ENCODE measurements around the gene KRTAP5-7. TPM values are rescaled to one million over a fixed set of nuclear protein-coding genes. Genes with fewer than 3 reads are reported as not detected.
"Not testable (repeated sequence)": the region's sequence is repeated elsewhere in the genome, so short reads cannot be mapped to it uniquely, and the experiment has no call there.

The KRTAP5-7 gene
- total RNA-seq, 6 experiments from 2014 or later: not detected

- DNase-seq: no peak
- no peaks in the 10 kb centered on the region for H3K9me3 Mint-ChIP-seq
- no peak for TF ChIP-seq CTCF (IDR thresholded peaks at IDR 0.05)
- no peak overlapping the region for H3K27ac Mint-ChIP-seq
- H3K36me3 Mint-ChIP-seq (ENCODE audit: low read depth): no peaks in the 10 kb centered on the region
- peaks cover 30% of the 10 kb centered on the region for H3K27me3 Mint-ChIP-seq (ENCODE audit: insufficient read depth)
- no peak overlapping the region for H3K4me3 Mint-ChIP-seq
- H3K4me1 Mint-ChIP-seq (ENCODE audit: low read depth): no peaks in the 10 kb centered on the region
Observed at GRCh38 chr11:71538666-71538990, 11.6 kb downstream of the KRTAP5-7 start.

GRCh38 chr11:71539017-71539416 is 11.9 kb downstream of the KRTAP5-7 start:
- no peaks in the 10 kb centered on the region for H3K9me3 Mint-ChIP-seq
- H3K27me3 Mint-ChIP-seq (ENCODE audit: insufficient read depth): peaks cover 31% of the 10 kb centered on the region
- H3K4me1 Mint-ChIP-seq (ENCODE audit: low read depth): no peaks in the 10 kb centered on the region
- no peak overlapping the region for H3K4me3 Mint-ChIP-seq
- TF ChIP-seq CTCF (IDR thresholded peaks at IDR 0.05): no peak
- no peaks in the 10 kb centered on the region for H3K36me3 Mint-ChIP-seq (ENCODE audit: low read depth)
- H3K27ac Mint-ChIP-seq: no peak overlapping the region
- DNase-seq: no peak

GRCh38 chr11:71539971-71540370 is 12.9 kb downstream of the KRTAP5-7 start:
- H3K4me3 Mint-ChIP-seq; H3K27ac Mint-ChIP-seq; DNase-seq; H3K36me3 Mint-ChIP-seq (ENCODE audit: low read depth); H3K9me3 Mint-ChIP-seq; H3K4me1 Mint-ChIP-seq (ENCODE audit: low read depth): not testable (repeated sequence)
- peaks cover 31% of the 10 kb centered on the region for H3K27me3 Mint-ChIP-seq (ENCODE audit: insufficient read depth)

GRCh38 chr11:71540521-71541304 is 13.6 kb downstream of the KRTAP5-7 start:
- H3K27ac Mint-ChIP-seq; H3K36me3 Mint-ChIP-seq (ENCODE audit: low read depth); H3K4me3 Mint-ChIP-seq; DNase-seq; H3K4me1 Mint-ChIP-seq (ENCODE audit: low read depth); H3K9me3 Mint-ChIP-seq: not testable (repeated sequence)
- H3K27me3 Mint-ChIP-seq (ENCODE audit: insufficient read depth): peaks cover 32% of the 10 kb centered on the region

GRCh38 chr11:71542382-71542781 is 15.3 kb downstream of the KRTAP5-7 start:
- no peak overlapping the region for H3K4me3 Mint-ChIP-seq
- no peak for DNase-seq
- TF ChIP-seq CTCF (IDR thresholded peaks at IDR 0.05): no peak
- no peaks in the 10 kb centered on the region for H3K4me1 Mint-ChIP-seq (ENCODE audit: low read depth)
- no peak overlapping the region for H3K27ac Mint-ChIP-seq
- H3K27me3 Mint-ChIP-seq (ENCODE audit: insufficient read depth): peaks cover 27% of the 10 kb centered on the region
- H3K36me3 Mint-ChIP-seq (ENCODE audit: low read depth): no peaks in the 10 kb centered on the region
- H3K9me3 Mint-ChIP-seq: no peaks in the 10 kb centered on the region; the same call in 1 of the 2 replicates

GRCh38 chr11:71542879-71543777 is 16.1 kb downstream of the KRTAP5-7 start:
- H3K27ac Mint-ChIP-seq: no peak overlapping the region
- TF ChIP-seq CTCF (IDR thresholded peaks at IDR 0.05): no peak
- H3K27me3 Mint-ChIP-seq (ENCODE audit: insufficient read depth): peaks cover 28% of the 10 kb centered on the region
- no peak for DNase-seq
- no peaks in the 10 kb centered on the region; the same call in 1 of the 2 replicates for H3K9me3 Mint-ChIP-seq
- no peaks in the 10 kb centered on the region for H3K36me3 Mint-ChIP-seq (ENCODE audit: low read depth)
- no peaks in the 10 kb centered on the region for H3K4me1 Mint-ChIP-seq (ENCODE audit: low read depth)
- no peak overlapping the region for H3K4me3 Mint-ChIP-seq
